ENCODE measurements around the gene PBX3. TPM values are rescaled to one million over a fixed set of nuclear protein-coding genes. Genes with fewer than 3 reads are reported as not detected.

The PBX3 gene
- polyA plus RNA-seq, 3 donors: 23.7 to 28.7 (median 24.4) TPM

DNA sequence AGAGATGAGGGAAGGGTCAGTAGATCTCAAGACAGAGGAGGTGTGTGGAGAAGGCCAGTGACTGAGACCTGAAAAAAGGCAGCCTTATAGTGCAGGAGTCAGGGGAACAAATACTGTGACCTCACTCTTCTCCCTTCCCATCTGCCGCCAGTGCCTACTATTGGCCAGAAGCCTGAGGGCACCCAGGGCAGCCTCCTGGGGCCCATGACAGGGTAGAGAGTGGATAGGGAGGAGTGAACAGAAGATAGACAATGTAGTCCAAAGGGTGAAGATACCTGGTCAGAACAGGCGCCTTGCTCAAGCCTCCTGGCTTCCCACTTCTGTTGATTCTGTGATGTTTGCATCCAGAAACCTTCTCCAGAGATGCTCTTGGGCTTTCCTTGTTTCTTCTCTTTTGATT lies 196.7 kb downstream of the PBX3 start:
- no peak for DNase-seq

DNA sequence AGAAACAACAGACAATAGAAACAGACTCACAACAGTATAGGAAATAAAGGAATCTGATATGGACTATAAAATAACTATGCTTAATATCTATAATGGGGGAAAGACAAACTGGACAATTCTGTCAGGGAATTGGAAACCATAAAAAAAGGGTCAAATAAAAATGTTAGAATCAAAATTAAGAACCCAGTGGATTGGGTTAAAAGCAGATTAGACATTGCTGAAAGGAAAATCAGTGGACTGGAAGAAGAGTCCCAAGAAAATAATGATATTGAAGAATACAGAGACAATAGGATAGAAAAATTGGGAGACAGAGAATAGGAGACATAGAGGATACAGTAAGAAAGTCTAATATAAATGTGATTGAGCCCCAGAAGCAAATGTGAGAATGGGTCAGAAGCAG lies 199.2 kb downstream of the PBX3 start:
- no peak for DNase-seq

GRCh38 chr9:125948887-125949596 lies 201.9 kb downstream of the PBX3 start:
- no peak for DNase-seq

DNA sequence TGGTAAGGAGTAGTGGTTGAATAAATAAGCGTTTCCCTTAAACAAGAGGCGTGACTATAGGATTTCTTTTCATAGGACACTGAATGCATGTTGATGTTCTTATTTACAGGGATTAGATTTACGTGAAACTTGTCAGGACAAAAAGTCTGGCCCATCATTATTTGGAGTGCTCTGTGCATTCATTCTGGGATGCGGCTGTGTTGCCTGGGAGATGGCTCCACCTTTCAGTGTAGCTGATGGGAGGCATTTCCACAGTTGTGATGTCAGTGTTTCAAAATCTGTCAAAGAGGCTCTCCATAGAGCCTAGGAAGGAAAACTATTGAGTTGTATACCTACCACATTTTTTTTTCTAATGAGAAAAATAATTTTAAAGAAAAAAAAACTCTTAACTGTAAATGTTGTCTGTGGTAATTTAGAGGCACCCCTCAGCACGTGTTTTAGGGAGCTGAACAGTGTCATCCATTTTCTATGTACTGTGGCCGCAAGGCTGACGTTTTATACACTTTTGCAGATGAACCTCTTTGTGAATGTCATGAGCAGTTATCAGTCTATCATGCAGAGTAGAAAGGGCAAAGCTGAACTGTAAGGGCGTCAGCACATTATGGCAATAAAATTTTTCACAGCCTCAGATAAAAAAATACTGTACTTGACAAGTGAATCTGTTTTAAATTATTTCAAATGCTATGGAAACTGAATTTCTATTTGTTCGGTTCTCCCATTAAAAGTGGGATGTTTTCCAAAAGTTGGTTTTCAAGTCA lies 202.7 kb downstream of the PBX3 start:
- no peak for DNase-seq

GRCh38 chr9:125950880-125951471 lies 203.8 kb downstream of the PBX3 start:
- no peak for DNase-seq

- DNase-seq: no peak
Observed at GRCh38 chr9:125953314-125954019, 206.3 kb downstream of the PBX3 start.

DNA sequence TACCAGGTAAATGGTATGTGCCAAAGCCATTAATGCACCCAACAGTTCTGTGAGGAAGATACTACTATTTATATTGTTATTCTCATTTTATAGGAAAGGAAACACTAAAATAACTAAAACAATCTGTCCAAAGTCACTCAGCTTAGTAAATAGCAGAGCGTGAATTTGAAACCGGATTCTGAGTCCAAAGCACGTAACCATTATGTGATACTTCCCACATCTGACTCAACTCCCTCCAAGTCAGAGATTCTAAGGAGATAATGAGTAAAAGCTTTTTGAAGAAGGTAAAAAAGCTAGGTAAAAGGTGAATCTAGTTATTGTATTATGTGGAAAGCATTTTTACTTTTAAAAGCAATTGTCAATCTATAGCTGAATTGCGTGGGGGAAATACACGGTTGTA lies 208.9 kb downstream of the PBX3 start:
- DNase-seq: no peak

DNA sequence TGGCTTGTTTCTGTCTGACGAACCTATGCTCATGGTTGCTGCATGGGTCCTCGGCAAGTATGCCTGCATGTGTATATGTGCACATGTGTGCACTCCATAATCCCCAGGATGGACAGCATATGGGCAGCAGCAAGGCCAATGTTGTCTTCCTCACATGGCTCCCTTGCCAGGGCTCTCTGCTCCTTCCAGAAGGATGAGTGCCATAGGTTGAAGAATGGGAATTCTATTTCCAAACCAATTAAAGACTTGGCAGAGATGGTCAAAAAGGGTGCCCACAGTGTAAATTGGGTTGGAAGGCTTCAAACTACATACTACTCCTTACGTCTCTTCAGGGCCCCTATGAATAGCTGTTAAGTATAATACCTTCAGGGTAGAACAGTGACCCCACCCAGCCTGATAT lies 212.1 kb downstream of the PBX3 start:
- DNase-seq: no peak

DNA sequence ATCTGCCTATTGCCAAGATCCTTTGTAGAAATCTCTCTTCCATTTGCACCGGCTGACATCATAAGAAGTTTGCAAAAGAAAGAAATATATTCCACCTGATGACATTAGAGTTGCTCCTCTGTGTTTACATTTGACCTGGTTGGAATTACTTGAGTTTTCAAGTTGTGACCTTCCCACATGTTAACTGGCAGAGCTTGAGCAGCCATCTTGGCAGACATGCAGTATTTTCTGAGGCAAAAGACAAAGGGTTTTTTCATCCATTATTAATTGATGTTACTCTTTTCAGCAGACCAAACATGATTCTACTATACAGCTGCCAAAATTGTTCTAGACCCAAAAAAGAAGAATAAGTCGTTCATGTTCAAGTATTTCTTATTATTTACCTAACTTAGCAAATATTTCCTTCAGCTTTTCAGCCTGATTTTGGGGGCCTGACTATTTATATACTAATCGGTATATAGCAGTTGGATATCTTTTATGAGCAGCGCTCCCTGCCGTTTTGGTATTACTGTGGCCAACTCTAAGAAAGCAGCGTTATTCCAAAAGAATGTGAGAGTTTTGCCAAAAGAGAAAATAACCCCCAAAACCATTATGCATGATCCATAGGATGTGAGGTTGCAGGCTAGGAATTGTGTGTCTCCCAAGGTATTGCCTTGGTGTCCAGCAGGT lies 212.9 kb downstream of the PBX3 start:
- DNase-seq: no peak

GRCh38 chr9:125960626-125961025 lies 213.5 kb downstream of the PBX3 start:
- no peak for DNase-seq

DNA sequence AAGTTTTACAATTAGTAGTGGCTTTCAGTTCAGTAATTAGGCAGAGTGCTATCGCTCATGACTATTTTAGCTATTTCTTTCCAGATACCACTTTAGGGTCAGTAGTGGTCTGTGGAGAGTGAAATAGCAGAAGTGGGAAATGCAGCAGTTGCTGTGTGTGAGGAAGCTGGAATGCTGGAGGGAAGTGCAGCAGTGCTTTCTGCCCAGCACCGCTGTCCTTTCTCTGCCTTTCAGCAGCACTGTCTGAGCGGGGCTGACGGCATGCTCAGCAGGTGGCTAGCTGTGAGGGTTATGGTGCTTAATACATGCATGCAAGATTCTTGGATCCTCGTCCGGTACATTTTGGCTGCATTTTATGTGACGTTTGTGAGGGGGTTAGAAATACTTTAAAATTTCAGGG lies 213.9 kb downstream of the PBX3 start:
- peak; percentile 1 for DNase-seq

DNA sequence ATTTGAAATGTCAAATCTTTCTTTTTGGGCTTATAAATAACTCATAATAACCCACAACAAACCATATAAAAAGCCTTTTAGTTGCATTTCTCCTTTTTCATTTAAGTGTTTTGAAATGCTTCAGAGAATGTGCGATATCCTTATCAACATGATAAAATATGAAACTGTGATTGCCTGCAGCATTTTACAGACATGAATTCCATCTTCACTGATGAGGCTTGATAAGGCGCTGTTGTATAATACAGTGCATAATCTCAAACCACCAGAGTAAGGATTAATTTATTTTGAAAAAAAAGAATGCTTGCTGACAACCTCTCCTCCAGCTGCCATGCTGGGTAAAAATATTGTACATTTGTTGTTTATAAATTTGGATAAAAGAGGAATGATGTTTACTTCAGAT lies 216.8 kb downstream of the PBX3 start:
- DNase-seq: no peak

DNA sequence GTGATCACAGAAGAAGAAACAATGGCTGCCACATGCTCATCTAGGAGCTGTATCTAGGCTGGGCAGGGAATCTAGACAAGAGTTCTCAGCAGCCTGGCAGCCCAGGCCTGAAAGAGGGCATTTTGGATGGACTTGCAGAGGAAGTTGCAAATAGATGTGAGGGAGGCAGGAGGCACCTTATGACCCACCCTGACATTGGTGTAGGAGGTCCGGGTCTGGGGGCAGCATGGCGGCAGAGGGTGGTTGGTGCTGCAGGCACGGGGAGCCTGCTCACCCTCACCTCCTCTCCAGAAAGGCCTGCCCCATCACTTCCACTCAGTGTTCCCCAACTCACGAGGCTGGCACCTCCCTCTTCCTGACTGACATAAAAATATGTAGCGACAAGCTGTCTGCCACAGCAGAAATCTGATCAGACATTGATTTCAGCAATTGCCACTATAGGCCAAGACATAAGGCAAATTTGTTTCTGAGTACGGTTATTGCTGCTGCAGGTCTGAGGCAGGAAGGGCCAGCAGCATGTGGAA lies 217.6 kb downstream of the PBX3 start:
- DNase-seq: no peak

DNA sequence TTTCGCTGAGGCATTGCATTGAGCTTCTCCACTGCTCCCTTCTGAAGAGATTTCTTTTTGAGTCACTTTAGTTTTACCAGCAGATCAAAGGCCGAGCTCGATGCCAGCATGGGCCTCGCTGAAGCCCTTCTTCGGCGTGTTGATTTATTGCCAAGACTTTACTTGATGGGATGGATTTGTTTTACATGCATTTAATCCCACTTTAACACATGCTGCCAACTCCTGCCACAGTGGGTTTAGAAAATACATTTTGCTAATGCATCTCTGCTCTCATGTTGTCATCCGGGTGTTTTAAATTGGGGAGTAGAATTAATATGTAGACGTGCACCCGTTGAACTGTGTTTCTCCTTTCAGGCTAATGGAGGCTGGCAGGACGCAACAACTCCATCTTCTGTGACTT lies 218.3 kb downstream of the PBX3 start:
- no peak for DNase-seq

DNA sequence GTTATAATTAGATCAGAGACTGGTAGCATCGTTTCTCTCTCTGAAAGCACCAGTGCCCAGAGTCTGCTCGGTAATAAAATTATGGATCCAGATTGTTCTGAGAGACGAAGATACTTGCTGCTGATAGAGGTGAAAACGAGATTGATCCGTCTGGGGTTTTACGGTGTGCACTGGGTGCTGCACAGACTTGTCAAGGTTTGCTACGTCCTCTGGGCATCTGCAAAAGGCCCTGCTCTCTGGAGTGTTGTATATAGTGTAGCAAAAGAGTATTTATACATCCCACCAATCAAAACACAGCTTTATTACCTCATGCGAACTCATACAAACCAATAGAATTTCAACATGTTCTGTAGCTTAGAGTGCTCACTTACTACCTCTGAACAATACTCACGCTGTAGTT lies 219.3 kb downstream of the PBX3 start:
- no peak for DNase-seq

DNA sequence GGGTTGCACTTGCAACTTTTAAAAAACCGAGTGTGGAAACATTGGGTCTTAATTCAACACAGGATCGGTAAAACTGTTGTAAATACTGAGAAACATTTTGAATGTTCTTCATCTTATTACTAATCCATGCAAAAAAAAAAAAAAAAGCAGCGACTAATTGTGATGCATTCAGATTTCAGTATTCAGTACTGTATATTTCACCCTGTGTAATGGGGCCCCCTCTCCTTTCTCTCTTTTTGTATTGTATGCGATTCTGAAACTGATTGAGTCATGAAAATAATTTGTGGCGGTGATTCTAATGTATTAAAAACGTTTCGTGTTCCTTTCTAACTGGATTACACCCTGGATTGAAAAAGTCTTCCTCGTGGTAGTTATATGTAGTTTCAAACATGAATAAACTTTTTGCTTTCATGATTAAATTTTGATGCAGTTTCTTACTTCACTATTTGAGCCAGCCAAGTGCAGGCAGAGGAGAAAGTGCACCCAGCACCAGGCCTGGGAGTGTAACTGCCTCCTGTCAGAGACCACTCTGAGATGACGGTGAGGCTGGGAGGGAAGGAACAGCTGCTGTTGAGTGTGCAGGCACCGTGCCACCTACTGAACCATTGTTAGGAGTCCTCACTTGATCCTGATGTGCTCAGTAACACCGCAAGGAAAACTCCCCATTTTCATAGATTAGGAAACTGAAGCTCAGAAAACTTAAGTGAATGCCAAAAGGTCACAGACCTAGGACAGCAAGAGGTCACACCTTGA lies 220.0 kb downstream of the PBX3 start:
- no peak for DNase-seq

- DNase-seq: no peak
Observed at GRCh38 chr9:125968714-125969374, 221.7 kb downstream of the PBX3 start.

DNA sequence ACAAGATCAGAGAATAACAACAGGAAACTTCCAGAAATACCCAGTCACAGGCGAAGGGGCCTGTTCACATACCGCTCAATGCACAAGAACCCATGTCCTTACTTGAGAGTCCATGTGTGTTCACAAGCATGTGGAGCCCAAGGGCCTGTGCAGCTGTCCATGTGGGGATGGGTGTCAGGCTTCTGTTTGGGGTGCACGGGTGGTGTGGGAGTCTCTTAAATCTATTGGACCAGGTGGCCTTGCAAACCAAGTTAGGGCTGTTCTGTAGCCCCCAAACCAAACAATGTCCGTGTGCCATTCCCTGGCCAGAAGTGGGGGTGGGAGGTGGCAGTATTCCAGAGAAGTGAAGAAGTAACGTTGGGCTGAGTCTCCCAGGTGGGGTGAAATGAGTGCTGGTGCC lies 222.3 kb downstream of the PBX3 start:
- DNase-seq: no peak

DNA sequence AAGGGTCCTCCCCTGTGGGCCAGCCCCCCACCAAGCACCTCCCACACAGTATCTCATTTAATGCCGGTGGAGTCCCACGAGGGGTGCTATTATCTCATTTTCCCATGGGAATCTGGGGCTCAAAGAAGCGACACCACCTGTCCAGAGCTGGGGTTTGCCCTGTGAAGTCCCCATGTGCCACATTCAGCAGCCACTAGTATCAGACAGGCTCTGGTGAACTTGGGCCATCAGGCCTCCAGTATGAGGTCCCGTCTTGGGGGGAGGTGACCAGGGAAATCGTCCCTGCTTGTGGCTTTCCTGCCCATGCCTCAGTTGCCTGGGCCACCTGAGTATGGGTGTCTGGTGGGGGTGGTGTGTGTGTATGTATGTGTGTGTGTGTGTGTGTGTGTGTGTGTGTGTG lies 222.7 kb downstream of the PBX3 start:
- no peak for DNase-seq

GRCh38 chr9:125970340-125970739 lies 223.2 kb downstream of the PBX3 start:
- no peak for DNase-seq

DNA sequence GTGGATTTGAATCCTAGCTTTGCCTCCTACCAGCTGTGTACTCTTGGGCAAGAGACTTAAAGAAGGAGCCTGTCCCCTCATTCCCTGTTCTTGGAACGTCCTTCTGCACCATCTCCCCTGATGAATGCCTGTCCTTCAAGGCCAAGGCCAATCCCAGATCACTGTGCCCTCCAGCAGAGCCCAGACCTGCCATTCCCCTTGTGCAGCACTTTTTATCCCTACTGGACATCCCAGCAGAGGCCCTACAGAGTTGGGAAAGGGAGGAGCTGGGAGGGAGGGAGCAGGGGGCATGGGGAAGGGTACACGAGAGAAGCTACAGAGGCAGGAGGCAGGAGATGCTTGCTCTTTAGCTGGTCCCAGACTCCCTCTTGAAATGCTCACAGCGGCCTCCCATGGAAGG lies 223.9 kb downstream of the PBX3 start:
- DNase-seq: no peak
